Loucy (cell line): ENCODE measurements around the gene MCEMP1.
"Not testable (repeated sequence)": the region's sequence is repeated elsewhere in the genome, so short reads cannot be mapped to it uniquely, and the experiment has no call there.

Experiments used
- H2AFZ ChIP-seq: fragments of 200-600 bp; sonication (generic); 2 replicates; pipeline ENCODE4 v1.6.0; 2016; ENCODE audit warnings: antibody characterized with exemption, mild to moderate bottlenecking, low read length, moderate library complexity
- H3F3A ChIP-seq: fragments of 200-600 bp; 2 replicates; pipeline ENCODE4 v1.6.0; 2016; ENCODE audit warnings: antibody characterized with exemption, low read depth, mild to moderate bottlenecking
- H3K27me3 ChIP-seq: fragments of 200-600 bp; sonication (generic); 2 replicates; pipeline ENCODE4 v1.6.1; 2014; ENCODE audit warnings: low read length, mild to moderate bottlenecking; ENCODE audit not compliant: insufficient read depth, poor library complexity, severe bottlenecking
- H3K36me3 ChIP-seq: fragments of 200-600 bp; sonication (generic); 2 replicates; pipeline ENCODE4 v1.6.1; 2016; ENCODE audit warnings: low read length; ENCODE audit not compliant: insufficient read depth
- H3K4me1 ChIP-seq: fragments of 200-600 bp; sonication (generic); 2 replicates; pipeline ENCODE4 v1.5.1; 2014; ENCODE audit warnings: low read length, mild to moderate bottlenecking; ENCODE audit not compliant: insufficient read depth, poor library complexity, severe bottlenecking
- H3K4me2 ChIP-seq: fragments of 200-600 bp; sonication (generic); 2 replicates; pipeline ENCODE4 v1.6.0; 2014; ENCODE audit warnings: antibody characterized with exemption, low read length, low read depth, mild to moderate bottlenecking; ENCODE audit not compliant: poor library complexity, severe bottlenecking
- H3K4me3 ChIP-seq: fragments of 200-600 bp; sonication (generic); 2 replicates; pipeline ENCODE4 v1.5.1; 2014; ENCODE audit warnings: low read length, mild to moderate bottlenecking, mixed read lengths; ENCODE audit not compliant: poor library complexity, severe bottlenecking
- H3K79me2 ChIP-seq: fragments of 200-600 bp; sonication (generic); 2 replicates; pipeline ENCODE4 v1.6.1; 2014; ENCODE audit warnings: low read length; ENCODE audit not compliant: insufficient read depth
- H3K9ac ChIP-seq: fragments of 200-600 bp; sonication (generic); 2 replicates; pipeline ENCODE4 v1.6.0; 2014; ENCODE audit warnings: mild to moderate bottlenecking, low read depth, low read length, moderate library complexity; ENCODE audit not compliant: poor library complexity, severe bottlenecking
- H3K9me2 ChIP-seq: fragments of 200-600 bp; sonication (generic); replicated peaks from 2 replicates; pipeline ENCODE4 v1.6.1; 2016; ENCODE audit warnings: low read depth, low read length, mixed read lengths
- H3K9me3 ChIP-seq: fragments of 200-600 bp; sonication (generic); 2 replicates; pipeline ENCODE4 v1.6.1; 2014; ENCODE audit warnings: mild to moderate bottlenecking, antibody characterized with exemption, low read length, low read depth; ENCODE audit not compliant: insufficient read depth
- H4K20me1 ChIP-seq: fragments of 200-600 bp; sonication (generic); 2 replicates; pipeline ENCODE4 v1.6.0; 2014; ENCODE audit warnings: antibody characterized with exemption, low read length, mild to moderate bottlenecking; ENCODE audit not compliant: insufficient read depth, poor library complexity, severe bottlenecking
- EZH2phosphoT487 ChIP-seq: fragments of 200-600 bp; IDR thresholded peaks from 2 replicates; pipeline ENCODE4 v1.6.1; 2018; ENCODE audit warnings: antibody characterized with exemption, mild to moderate bottlenecking, moderate library complexity, borderline replicate concordance
- TF ChIP-seq, protein P1 (sequence below): fragments of 200-600 bp; sonication (generic); conservative IDR thresholded peaks from 2 replicates; pipeline ENCODE4 v1.5.1; 2014; ENCODE audit warnings: mild to moderate bottlenecking, antibody characterized with exemption, low read length

MCEMP1 gene

DNA sequence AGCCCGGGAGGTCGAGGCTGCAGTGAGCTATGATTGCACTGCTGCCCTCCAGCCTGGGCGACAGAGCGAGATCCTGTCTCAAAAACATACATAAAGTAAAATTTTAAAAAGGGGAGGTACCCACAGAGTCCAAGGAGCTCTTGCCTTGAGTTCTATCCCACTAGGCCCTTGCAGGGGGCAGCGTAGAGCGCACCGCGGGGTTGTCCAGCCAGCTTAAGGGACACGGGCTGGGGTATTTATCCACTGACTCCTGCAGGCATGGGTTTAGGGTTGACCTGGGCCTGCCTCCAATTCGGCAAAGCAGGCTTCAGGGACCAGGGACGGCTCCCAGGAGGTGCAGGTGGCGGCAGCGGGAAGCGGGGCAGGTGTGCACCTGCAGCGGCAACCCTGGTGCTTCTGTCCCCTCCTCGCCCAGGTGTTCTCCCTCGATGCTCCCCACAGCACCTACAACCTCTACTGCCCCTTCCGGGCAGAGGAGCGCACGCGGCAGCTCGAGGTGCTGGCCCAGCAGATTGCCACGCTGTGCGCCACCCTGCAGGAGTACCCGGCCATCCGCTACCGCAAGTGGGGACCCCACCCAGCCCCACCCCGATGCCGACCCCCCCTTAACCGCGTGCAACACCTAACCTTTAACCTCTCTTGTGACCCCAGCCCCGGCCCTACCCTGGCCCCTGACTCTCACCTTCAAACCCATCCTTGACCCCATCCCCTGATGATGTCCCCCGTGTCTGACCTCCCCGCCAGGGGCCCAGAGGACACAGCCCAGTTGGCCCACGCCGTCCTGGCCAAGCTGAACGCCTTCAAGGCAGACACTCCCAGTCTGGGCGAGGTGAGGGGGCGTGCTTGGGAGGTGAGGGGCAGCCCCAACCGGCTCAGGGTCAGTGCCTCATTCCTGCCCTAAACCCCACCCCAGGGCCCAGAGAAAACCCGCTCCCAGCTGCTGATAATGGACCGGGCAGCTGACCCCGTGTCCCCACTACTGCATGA is 35.3 kb upstream of the MCEMP1 start:
- Histone ChIP-seq H3K4me1 (no peaks in the 10 kb centered on the region), H2AFZ (no peak overlapping the region), H3K9me2 (no peaks in the 10 kb centered on the region), H3K4me3 (no peak overlapping the region), H3K27me3 (no peaks in the 10 kb centered on the region), H3K9me3 (no peaks in the 10 kb centered on the region), H3K4me2 (no peak overlapping the region), H3K36me3 (no peaks in the 10 kb centered on the region), H4K20me1 (no peaks in the 10 kb centered on the region), H3F3A (no peaks in the 10 kb centered on the region), H3K9ac (no peak overlapping the region), H3K79me2 (no peaks in the 10 kb centered on the region)
- TF ChIP-seq, protein P1, sequence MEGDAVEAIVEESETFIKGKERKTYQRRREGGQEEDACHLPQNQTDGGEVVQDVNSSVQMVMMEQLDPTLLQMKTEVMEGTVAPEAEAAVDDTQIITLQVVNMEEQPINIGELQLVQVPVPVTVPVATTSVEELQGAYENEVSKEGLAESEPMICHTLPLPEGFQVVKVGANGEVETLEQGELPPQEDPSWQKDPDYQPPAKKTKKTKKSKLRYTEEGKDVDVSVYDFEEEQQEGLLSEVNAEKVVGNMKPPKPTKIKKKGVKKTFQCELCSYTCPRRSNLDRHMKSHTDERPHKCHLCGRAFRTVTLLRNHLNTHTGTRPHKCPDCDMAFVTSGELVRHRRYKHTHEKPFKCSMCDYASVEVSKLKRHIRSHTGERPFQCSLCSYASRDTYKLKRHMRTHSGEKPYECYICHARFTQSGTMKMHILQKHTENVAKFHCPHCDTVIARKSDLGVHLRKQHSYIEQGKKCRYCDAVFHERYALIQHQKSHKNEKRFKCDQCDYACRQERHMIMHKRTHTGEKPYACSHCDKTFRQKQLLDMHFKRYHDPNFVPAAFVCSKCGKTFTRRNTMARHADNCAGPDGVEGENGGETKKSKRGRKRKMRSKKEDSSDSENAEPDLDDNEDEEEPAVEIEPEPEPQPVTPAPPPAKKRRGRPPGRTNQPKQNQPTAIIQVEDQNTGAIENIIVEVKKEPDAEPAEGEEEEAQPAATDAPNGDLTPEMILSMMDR = no peak; the same call in 1 of the 2 replicates
- TF ChIP-seq EZH2phosphoT487 = no peak

DNA sequence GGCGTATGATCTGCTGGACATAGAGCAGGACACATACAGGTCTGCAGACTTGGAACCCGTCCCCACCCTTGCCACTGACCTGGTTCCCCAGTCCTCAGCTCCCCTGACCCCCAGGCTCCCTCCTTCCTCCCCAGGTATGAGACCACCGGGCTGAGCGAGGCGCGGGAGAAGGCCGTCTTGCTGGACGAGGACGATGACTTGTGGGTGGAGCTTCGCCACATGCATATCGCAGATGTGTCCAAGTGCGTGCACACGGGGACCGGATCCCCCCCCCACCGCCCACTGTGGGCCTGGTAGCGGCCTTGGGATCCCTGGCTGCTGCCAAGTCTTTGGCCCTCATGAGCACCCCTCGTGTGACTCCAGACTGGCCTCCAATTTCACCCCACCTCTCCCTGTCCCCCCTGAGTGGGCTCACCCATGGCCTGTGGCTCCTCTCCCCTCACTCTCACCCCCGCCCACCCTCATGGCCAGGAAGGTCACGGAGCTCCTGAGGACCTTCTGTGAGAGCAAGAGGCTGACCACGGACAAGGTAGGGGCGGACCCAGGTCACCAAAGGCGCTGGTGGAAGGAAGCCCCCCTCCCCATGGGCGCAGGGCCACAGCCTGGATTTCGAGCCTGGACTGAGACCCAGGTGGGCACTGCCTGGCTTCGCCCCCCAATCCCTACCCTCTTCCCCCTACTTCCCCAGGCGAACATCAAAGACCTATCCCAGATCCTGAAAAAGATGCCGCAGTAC is 34.4 kb upstream of the MCEMP1 start:
- no peaks in the 10 kb centered on the region for H3K9me2 ChIP-seq
- H3K4me1 ChIP-seq = no peaks in the 10 kb centered on the region
- H3K9me3 ChIP-seq = no peaks in the 10 kb centered on the region
- H3K79me2 ChIP-seq = no peaks in the 10 kb centered on the region
- no peaks in the 10 kb centered on the region for H3K36me3 ChIP-seq
- no peak overlapping the region for H3K9ac ChIP-seq
- H3K27me3 ChIP-seq = no peaks in the 10 kb centered on the region
- H2AFZ ChIP-seq = no peak overlapping the region
- no peaks in the 10 kb centered on the region for H4K20me1 ChIP-seq
- no peak overlapping the region for H3K4me3 ChIP-seq
- H3K4me2 ChIP-seq = no peak overlapping the region
- no peak for TF ChIP-seq EZH2phosphoT487
- TF ChIP-seq, protein P1 = no peak
- H3F3A ChIP-seq = no peaks in the 10 kb centered on the region

DNA sequence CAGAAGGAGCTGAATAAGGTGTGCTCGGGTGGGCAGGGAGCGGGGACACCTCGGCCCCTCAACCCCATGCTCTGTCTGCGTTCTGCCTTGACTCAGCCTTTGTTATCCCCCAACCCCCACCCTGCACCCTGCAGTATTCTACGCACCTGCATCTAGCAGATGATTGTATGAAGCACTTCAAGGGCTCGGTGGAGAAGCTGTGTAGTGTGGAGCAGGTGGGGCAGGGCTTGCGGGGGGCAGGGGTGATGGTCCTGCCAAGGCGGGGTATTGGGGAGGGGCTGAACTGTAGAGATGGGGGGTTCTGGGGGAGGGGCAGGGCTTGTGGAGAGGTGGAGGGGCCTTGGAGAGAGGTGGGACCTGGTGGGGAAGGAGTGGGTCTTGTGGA is 33.9 kb upstream of the MCEMP1 start:
- no peak overlapping the region for H3K9ac ChIP-seq
- no peaks in the 10 kb centered on the region for H3K9me3 ChIP-seq
- no peaks in the 10 kb centered on the region for H3K79me2 ChIP-seq
- TF ChIP-seq, protein P1 = no peak
- no peak for TF ChIP-seq EZH2phosphoT487
- no peaks in the 10 kb centered on the region for H3K4me1 ChIP-seq
- H3K9me2 ChIP-seq = no peaks in the 10 kb centered on the region
- no peak overlapping the region for H3K4me3 ChIP-seq
- no peaks in the 10 kb centered on the region for H3K36me3 ChIP-seq
- H2AFZ ChIP-seq = no peak overlapping the region
- H3F3A ChIP-seq = no peaks in the 10 kb centered on the region
- no peaks in the 10 kb centered on the region for H4K20me1 ChIP-seq
- no peaks in the 10 kb centered on the region for H3K27me3 ChIP-seq
- H3K4me2 ChIP-seq = no peak overlapping the region

DNA sequence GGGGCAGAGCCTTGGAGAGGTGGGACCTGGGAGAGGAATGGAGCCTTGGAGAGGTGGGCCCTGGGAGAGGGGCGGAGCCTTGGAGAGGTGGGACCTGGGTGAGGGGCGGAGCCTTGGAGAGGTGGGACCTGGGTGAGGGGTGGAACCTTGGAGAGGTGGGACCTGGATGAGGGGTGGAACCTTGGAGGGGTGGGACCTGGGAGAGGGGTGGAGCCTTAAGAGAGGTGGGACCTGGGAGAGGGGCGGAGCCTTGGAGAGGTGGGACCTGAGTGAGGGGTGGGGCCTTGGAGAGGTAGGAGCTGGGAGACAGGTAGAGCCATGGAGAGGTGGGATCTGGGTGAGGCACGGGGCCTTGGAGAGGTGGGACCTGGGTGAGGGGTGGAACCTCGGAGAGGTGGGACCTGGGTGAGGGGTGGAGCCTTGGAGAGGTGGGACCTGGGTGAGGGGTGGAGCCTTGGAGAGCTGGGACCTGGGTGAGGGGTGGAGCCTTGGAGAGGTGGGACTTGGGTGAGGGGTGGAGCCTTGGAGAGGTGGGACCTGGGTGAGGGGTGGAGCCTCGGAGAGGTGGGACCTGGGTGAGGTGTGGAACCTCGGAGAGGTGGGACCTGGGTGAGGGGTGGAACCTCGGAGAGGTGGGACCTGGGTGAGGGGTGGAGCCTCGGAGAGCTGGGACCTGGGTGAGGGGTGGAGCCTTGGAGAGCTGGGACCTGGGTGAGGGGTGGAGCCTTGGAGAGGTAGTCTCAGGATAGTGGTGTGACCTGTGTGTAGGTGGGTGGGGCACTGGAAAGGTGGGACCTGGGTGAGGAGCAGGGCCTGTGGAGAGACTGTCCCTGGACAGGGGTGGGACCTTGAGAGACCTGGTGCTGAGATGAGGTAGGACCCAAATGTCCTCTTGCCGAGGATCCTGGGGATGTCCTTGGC is 33.0 kb upstream of the MCEMP1 start:
- H2AFZ ChIP-seq, H3K27me3 ChIP-seq, H3K36me3 ChIP-seq, H3K4me2 ChIP-seq, H3K4me1 ChIP-seq, H3K9ac ChIP-seq, H3K9me2 ChIP-seq, H3K79me2 ChIP-seq, H4K20me1 ChIP-seq, H3F3A ChIP-seq, H3K9me3 ChIP-seq, H3K4me3 ChIP-seq: not testable (repeated sequence)
